Astrocyte (in vitro differentiated cells and primary cell): ENCODE data around the gene SLC8B1. TPM values are rescaled to one million over a fixed set of nuclear protein-coding genes. Genes with fewer than 3 reads are reported as not detected.

Experiments
- DNase-seq: peaks from one replicate; pipeline ENCODE4 v3.0.0-alpha.2; 2010; ENCODE audit warnings: low read depth
- FAIRE-seq: peaks from 2 replicates; lab custom pipeline; 2011; peaks lifted over from hg19 to GRCh38; lab: Jason Lieb, UNC
- H2AFZ ChIP-seq: 2 replicates; pipeline ENCODE4 v1.6.0; 2012; ENCODE audit warnings: low read depth, low read length, inconsistent platforms
- H3K27ac ChIP-seq: 2 replicates; pipeline ENCODE4 v1.5.1; 2011; ENCODE audit warnings: low read depth, low read length, inconsistent platforms
- H3K27me3 ChIP-seq: 2 replicates; pipeline ENCODE4 v1.6.0; 2011; ENCODE audit warnings: low read length, inconsistent platforms; ENCODE audit not compliant: insufficient read depth
- H3K36me3 ChIP-seq: 2 replicates; pipeline ENCODE4 v1.5.1; 2011; ENCODE audit warnings: low read length, inconsistent platforms; ENCODE audit not compliant: insufficient read depth
- H3K4me1 ChIP-seq: 2 replicates; pipeline ENCODE4 v1.5.1; 2011; ENCODE audit warnings: low read length, inconsistent platforms; ENCODE audit not compliant: insufficient read depth
- H3K4me2 ChIP-seq: 2 replicates; pipeline ENCODE4 v1.6.0; 2012; ENCODE audit warnings: low read length, inconsistent platforms
- H3K4me3 ChIP-seq: 2 replicates; pipeline ENCODE4 v1.5.1; 2011; ENCODE audit warnings: low read depth, mild to moderate bottlenecking, low read length, inconsistent platforms; ENCODE audit not compliant: insufficient read depth
- H3K79me2 ChIP-seq: 2 replicates; pipeline ENCODE4 v1.6.0; 2012; ENCODE audit warnings: mild to moderate bottlenecking, low read length, inconsistent platforms; ENCODE audit not compliant: insufficient read depth
- H3K9ac ChIP-seq: 2 replicates; pipeline ENCODE4 v1.6.0; 2012; ENCODE audit warnings: mild to moderate bottlenecking, low read length, inconsistent platforms
- H3K9me3 ChIP-seq: 2 replicates; pipeline ENCODE4 v1.5.1; 2012; ENCODE audit warnings: low read depth, mild to moderate bottlenecking, low read length, inconsistent platforms; ENCODE audit not compliant: insufficient read depth
- H4K20me1 ChIP-seq: 2 replicates; pipeline ENCODE4 v1.6.0; 2012; ENCODE audit warnings: low read length, inconsistent platforms; ENCODE audit not compliant: insufficient read depth
- H3K27ac Mint-ChIP-seq: one replicate; pipeline ENCODE4 v1.8.0; 2021; ENCODE audit warnings: mild to moderate bottlenecking, mixed read lengths; ENCODE audit not compliant: unreplicated experiment
- H3K27me3 Mint-ChIP-seq: one replicate; pipeline ENCODE4 v1.8.0; 2021; ENCODE audit warnings: low read depth, mixed read lengths; ENCODE audit not compliant: unreplicated experiment
- H3K36me3 Mint-ChIP-seq: one replicate; pipeline ENCODE4 v1.8.0; 2021; ENCODE audit warnings: low read depth, mixed read lengths; ENCODE audit not compliant: unreplicated experiment
- H3K4me1 Mint-ChIP-seq: one replicate; pipeline ENCODE4 v1.8.0; 2021; ENCODE audit warnings: low read depth, mixed read lengths; ENCODE audit not compliant: unreplicated experiment
- H3K4me3 Mint-ChIP-seq: one replicate; pipeline ENCODE4 v1.8.0; 2021; ENCODE audit warnings: mild to moderate bottlenecking, moderate library complexity, mixed read lengths; ENCODE audit not compliant: unreplicated experiment
- H3K9me3 Mint-ChIP-seq: one replicate; pipeline ENCODE4 v1.8.0; 2021; ENCODE audit warnings: mild to moderate bottlenecking, mixed read lengths; ENCODE audit not compliant: unreplicated experiment
- EZH2 ChIP-seq: IDR thresholded peaks from 2 replicates; pipeline ENCODE4 v1.6.1; 2012; ENCODE audit warnings: mild to moderate bottlenecking, low read length, inconsistent platforms; ENCODE audit not compliant: insufficient read depth
- total RNA-seq: library from RNA; stranded (reverse); gene quantifications from 2 replicates; pipeline ENCODE4 v1.2.1, GENCODE V29; 2021
- TF ChIP-seq, protein P1 (sequence below): IDR thresholded peaks from 2 replicates; pipeline ENCODE4 v1.5.1; 2011; ENCODE audit warnings: low read depth, mild to moderate bottlenecking, inconsistent platforms, low read length, moderate library complexity; ENCODE audit not compliant: insufficient read depth

Gene SLC8B1
- total RNA-seq, 1 donor from 2014 or later: 8.6 TPM

DNA sequence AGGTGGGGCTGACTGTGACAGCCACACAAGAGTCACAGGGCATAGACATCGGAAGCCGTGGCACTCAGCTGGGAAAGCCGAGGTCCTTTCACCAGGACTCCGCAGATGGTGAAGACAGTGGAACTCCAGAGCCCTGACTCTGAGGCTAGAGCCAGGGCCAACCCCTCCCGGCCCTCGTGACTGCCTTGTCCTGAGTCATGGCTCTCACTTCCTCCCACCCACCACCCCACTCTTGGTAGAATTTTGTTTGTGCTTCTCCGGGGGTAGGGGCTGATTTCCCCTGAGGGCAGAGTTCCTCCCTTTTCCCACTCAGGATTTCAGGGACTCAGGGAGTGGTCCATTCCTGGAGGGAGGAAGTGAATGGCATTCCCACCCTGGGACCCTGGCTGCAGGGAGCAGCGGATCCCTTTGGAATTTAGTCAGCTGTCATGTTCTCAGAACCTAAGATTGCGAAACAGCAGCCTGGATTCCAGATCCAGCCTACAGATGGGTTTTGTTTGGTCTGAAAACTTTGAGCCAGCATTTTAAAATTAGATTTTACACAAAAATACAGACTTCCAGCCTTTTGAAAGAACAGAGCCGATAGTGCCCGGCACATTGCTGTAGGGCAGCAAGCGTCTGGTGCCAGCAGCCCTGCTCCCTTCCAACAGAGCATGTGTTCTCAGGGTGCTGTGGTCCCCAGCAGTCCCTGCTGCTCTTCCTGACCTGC is 62.9 kb downstream of the SLC8B1 start:
- Mint-ChIP-seq H3K27me3 (no peaks in the 10 kb centered on the region), H3K4me3 (no peak overlapping the region), H3K27ac (peak overlapping the region; percentile 23), H3K36me3 (peaks cover 16% of the 10 kb centered on the region), H3K9me3 (no peaks in the 10 kb centered on the region), H3K4me1 (peaks cover 24% of the 10 kb centered on the region)
- Histone ChIP-seq H3K9me3 (no peaks in the 10 kb centered on the region), H4K20me1 (no peaks in the 10 kb centered on the region), H3K4me3 (peak overlapping the region; percentile 13), H3K27ac (peak overlapping the region; percentile 46), H3K9ac (peak overlapping the region; percentile 42), H3K36me3 (no peaks in the 10 kb centered on the region), H2AFZ (peak overlapping the region; percentile 71), H3K79me2 (no peaks in the 10 kb centered on the region), H3K4me2 (peak overlapping the region; percentile 76), H3K27me3 (no peaks in the 10 kb centered on the region), H3K4me1 (peaks cover 15% of the 10 kb centered on the region)
- FAIRE-seq (no peak), DNase-seq (peak; percentile 70)
- TF ChIP-seq EZH2: no peak
- TF ChIP-seq, protein P1, sequence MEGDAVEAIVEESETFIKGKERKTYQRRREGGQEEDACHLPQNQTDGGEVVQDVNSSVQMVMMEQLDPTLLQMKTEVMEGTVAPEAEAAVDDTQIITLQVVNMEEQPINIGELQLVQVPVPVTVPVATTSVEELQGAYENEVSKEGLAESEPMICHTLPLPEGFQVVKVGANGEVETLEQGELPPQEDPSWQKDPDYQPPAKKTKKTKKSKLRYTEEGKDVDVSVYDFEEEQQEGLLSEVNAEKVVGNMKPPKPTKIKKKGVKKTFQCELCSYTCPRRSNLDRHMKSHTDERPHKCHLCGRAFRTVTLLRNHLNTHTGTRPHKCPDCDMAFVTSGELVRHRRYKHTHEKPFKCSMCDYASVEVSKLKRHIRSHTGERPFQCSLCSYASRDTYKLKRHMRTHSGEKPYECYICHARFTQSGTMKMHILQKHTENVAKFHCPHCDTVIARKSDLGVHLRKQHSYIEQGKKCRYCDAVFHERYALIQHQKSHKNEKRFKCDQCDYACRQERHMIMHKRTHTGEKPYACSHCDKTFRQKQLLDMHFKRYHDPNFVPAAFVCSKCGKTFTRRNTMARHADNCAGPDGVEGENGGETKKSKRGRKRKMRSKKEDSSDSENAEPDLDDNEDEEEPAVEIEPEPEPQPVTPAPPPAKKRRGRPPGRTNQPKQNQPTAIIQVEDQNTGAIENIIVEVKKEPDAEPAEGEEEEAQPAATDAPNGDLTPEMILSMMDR: no peak

DNA sequence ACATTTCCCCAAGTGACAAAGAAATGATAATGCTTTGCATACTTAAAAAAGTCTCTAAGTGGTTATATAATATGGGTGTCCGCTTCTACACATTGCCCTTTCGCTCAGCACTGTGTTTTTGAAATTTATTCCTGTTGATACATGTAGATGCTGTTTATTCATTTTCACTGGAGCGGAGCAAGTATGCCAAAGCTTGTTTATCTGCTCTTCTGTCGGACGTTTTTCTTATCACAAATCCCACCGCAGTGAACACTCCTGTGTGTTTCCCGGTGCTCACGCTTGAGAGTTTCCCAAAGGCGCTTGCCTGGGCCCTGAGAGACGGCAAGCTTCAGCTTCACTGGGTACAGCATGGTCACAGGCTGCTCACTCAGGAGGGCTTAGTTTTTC is 63.5 kb downstream of the SLC8B1 start:
- H3K4me3 ChIP-seq: peak overlapping the region; percentile 13
- H3K79me2 ChIP-seq: no peaks in the 10 kb centered on the region
- peaks cover 24% of the 10 kb centered on the region for H3K4me1 Mint-ChIP-seq
- peaks cover 19% of the 10 kb centered on the region for H3K36me3 Mint-ChIP-seq
- peak overlapping the region; percentile 46 for H3K27ac ChIP-seq
- no peaks in the 10 kb centered on the region for H3K27me3 Mint-ChIP-seq
- H3K4me1 ChIP-seq: peaks cover 15% of the 10 kb centered on the region
- H3K4me2 ChIP-seq: peak overlapping the region; percentile 76
- peak overlapping the region; percentile 23 for H3K27ac Mint-ChIP-seq
- H3K9ac ChIP-seq: peak overlapping the region; percentile 42
- H3K36me3 ChIP-seq: no peaks in the 10 kb centered on the region
- H2AFZ ChIP-seq: peak overlapping the region; percentile 71
- DNase-seq: peak; percentile 11
- no peaks in the 10 kb centered on the region for H3K27me3 ChIP-seq
- H4K20me1 ChIP-seq: no peaks in the 10 kb centered on the region
- no peaks in the 10 kb centered on the region for H3K9me3 ChIP-seq
- FAIRE-seq: no peak
- H3K9me3 Mint-ChIP-seq: no peaks in the 10 kb centered on the region
- no peak overlapping the region for H3K4me3 Mint-ChIP-seq
- TF ChIP-seq, protein P1: no peak
- TF ChIP-seq EZH2: no peak

DNA sequence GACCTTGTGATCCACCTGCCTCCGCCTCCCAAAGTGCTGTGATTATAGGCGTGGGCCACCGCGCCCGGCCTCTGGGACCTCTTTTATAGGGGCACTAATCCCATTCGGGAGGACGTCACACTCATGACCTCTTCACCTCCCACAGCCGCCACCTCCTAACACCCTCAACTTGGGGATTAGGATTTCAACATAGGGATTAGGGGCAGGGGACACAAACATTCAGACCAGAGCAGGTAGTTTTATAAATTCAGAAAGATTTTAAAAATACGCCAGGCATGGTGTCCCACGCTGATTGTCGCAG is 64.2 kb downstream of the SLC8B1 start:
- no peaks in the 10 kb centered on the region for H3K27me3 Mint-ChIP-seq
- Histone ChIP-seq H3K4me1 (peaks cover 15% of the 10 kb centered on the region), H3K27ac (no peak overlapping the region), H3K79me2 (no peaks in the 10 kb centered on the region), H3K9me3 (no peaks in the 10 kb centered on the region), H3K4me3 (no peak overlapping the region), H3K36me3 (no peaks in the 10 kb centered on the region), H2AFZ (no peak overlapping the region), H3K27me3 (no peaks in the 10 kb centered on the region), H4K20me1 (no peaks in the 10 kb centered on the region), H3K4me2 (no peak overlapping the region), H3K9ac (no peak overlapping the region)
- peaks cover 3% of the 10 kb centered on the region for H3K9me3 Mint-ChIP-seq
- peaks cover 25% of the 10 kb centered on the region for H3K36me3 Mint-ChIP-seq
- no peak overlapping the region for H3K27ac Mint-ChIP-seq
- no peak overlapping the region for H3K4me3 Mint-ChIP-seq
- peaks cover 18% of the 10 kb centered on the region for H3K4me1 Mint-ChIP-seq
- no peak for TF ChIP-seq EZH2
- TF ChIP-seq, protein P1: no peak
- no peak for DNase-seq
- no peak for FAIRE-seq
